GM19043 (cell line): Measurements from ENCODE around the gene NTM.

Experiments used
- ATAC-seq: cut with Tn5 transposase; IDR thresholded peaks from one replicate; pipeline ENCODE4 v1.9.1; 2021; ENCODE audit warnings: low read depth; ENCODE audit not compliant: unreplicated experiment

The NTM gene

GRCh38 chr11:131662317-131662972 is 292.0 kb downstream of the NTM start:
- ATAC-seq = no peak

DNA sequence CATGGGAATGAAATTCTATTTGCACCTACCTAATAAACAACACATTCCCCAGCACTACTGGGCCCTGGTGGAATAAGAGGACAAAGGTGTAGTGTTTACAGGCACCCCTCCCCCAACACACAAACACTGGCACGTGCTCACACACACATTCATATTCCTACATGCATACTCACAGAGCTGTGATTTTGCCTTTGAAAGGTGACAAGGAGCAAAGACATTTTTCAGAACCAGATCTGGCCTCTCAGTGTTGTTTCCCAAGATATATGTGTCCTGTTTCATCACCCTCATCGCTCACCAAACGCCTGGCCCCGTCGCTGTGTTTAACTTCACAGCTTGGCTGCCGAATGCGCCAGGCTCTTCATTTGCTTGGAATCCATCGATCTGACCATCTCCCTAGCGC is 292.6 kb downstream of the NTM start:
- no peak for ATAC-seq

DNA sequence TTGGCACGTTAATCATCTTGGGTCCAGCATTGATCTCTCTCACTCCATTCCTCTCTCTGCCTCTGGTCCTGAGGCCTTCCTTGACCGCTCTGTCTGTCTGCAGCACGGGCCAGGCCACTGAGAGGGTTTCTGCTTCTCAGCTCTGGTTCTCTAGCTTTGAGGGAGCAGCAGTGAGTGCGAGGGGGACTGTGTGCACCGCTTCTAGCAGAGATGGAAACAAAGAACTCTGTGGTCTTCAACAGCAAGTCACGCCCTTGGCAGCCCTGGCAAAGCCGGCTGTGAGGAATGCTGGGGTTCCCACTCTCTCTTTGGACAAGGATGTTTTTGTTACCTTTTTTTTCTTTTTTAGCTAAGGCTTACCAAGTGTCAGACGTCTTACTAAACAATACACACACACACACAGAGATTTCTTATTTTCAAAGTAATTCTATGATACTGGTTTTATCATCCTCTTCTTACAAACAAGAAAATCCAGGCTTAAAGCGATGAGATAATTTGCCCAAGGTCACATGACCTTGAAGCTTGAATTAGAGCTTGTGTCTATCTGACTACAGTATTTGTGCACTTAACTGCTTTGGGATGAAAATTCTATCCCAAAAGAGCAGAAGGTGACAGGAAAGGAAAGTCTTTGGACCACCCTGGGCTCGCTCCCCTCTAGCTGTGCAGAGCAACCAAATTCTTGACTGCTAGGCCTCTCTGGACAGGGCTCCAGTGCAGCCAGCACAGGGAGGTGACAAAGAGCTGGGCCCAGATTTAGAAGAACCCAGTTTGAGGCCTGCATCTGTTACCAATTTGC is 293.2 kb downstream of the NTM start:
- ATAC-seq = no peak

- no peak for ATAC-seq
These were observed 293.9 kb downstream of the NTM start for GRCh38 chr11:131664293-131664692.

- ATAC-seq = no peak
These were observed 294.4 kb downstream of the NTM start for GRCh38 chr11:131664816-131665215.

GRCh38 chr11:131665344-131665968 is 295.0 kb downstream of the NTM start:
- ATAC-seq = no peak

GRCh38 chr11:131666006-131666405 is 295.6 kb downstream of the NTM start:
- ATAC-seq = no peak

DNA sequence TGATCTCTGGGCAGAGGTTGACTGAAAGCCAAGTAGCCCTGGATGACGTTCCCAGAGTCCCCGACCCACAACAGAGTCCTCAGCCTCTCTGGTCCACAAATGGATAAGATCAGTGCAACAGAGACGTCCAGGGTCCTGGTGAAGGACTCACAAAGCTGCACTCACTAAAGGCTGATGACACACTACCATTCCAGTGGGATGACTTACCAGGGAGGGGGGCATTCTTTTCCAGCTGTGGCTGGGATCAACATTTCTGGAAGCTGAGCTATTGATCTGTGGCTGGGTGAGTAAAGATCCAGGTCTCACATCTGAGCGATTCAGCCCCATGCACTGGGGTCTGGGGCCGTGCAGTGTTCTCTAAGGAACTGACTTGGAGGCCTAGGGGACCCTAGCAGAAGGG is 296.2 kb downstream of the NTM start:
- no peak for ATAC-seq

GRCh38 chr11:131667566-131667965 is 297.2 kb downstream of the NTM start:
- ATAC-seq = no peak

DNA sequence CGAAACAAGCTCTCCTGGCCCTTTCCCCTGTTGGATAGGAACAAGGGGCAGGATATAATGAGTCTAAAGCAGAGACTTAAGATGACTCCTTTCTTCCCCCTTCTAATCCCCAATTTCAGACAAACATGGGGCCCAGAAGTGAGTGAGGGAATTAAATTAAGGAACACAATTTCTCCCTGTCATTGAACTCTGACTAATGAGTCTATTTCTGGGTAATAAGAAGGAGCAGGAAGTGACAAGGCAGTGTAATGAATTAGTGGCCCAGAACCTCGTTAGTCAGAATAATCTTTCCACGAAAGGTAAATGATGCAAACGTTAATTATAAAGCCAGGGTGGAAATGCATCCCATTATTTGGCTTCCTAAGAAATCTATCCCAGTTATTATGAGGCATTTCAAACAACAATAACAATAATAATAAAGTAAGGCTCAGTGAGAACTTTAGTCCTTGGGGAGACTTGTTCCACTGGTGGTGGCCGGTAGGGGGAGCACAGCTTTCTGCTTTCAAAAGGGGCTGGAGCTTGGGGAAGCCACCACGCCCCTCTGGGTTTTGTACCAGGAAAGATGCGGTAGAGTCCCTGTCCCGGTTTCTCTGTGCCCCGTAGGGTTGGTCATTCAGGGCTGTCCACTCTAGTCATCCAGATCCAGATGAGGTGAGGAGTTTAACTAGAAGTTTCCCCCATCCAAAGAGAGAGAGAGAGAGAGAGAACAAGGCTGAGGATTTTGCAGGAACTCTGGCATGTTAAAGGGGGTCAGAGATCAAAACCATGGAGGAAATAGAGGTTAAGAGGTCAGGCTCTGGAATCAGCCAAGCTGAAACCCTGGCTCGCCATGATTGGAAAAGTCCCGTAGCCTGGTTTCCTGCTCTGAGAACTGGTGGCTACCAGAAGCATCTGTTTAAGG is 298.3 kb downstream of the NTM start:
- peak; percentile 70 for ATAC-seq

GRCh38 chr11:131669401-131669780 is 299.0 kb downstream of the NTM start:
- ATAC-seq = no peak

DNA sequence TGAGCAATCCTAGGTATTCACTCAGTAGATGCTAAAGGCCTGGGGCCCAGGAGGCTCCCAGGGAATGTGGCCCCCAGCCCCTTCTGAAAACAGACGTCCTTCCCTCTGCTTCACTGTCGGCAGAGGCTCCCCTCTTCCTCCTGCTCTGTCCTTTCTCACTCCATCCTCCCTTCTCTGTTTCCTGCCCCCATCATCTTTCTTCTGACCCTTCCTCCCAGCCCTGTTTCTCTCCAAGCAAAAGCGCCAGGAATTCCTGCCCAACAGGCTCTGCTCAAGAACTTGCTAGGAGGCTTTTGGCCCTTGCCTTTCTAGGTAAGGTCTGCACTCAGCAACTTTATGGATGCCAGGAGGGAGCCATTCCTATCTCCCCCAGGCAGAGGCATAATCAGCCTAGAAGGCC is 300.5 kb downstream of the NTM start:
- ATAC-seq = no peak

DNA sequence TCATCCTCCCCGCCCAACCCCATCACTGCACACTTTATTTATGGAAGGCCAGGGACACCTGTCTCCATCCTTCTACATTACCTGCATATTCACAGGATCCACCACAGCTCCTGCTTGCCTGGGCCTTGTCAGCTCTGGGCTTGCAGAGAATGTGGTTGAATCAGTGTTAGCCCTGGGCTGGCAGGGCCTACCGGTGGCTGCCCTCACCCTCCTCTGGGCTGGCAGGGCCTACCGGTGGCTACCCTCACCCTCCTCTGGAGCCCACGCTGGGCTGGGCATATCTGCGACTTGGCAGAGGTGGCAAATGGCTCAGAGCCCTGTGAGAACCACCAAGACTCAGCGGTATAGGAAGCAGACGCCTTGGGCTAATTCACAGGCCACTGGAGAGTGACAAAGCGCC is 300.9 kb downstream of the NTM start:
- no peak for ATAC-seq

DNA sequence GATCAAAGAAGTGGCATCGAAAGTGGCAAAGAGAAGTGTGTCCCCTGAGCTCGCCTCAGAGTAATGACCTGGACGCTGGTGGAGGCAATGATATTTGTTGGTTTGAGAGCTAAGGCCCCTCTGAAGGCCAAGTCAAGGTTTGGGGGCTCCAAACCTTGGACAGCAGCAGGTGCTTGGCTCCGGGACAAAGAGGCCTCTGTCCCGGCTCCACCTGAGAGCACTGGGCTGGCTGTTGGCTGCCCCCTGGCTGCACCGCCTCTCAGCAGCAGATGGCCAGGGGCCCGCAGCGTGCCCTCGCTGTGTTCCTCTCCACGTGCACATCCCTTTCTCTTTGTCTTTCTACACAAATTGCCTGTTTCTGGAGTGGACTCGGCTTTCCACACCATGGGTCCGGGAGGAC is 301.3 kb downstream of the NTM start:
- no peak for ATAC-seq

DNA sequence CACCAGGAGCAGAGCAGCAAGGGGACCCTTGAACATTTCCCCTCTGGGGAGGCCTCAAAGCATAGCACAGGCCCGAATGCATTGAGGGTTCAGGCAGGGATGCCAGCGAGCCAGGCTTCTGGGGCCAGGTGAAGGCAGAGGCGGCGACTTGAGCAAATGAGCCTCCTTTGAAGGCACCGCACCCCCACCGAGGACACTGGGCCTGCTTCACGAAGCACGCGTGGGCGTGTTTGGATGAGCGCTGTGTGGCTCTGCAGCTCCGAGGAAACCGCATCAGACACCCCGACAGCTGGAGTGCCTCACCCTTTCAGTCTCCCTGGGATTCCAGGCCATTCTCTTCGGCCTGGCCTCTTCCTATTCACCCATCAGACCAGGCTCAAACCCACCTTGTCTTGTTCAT is 301.8 kb downstream of the NTM start:
- ATAC-seq = no peak

GRCh38 chr11:131674051-131674755 is 303.8 kb downstream of the NTM start:
- peak; percentile 92 for ATAC-seq

- ATAC-seq = no peak
These were observed 304.9 kb downstream of the NTM start for GRCh38 chr11:131675121-131675888.

DNA sequence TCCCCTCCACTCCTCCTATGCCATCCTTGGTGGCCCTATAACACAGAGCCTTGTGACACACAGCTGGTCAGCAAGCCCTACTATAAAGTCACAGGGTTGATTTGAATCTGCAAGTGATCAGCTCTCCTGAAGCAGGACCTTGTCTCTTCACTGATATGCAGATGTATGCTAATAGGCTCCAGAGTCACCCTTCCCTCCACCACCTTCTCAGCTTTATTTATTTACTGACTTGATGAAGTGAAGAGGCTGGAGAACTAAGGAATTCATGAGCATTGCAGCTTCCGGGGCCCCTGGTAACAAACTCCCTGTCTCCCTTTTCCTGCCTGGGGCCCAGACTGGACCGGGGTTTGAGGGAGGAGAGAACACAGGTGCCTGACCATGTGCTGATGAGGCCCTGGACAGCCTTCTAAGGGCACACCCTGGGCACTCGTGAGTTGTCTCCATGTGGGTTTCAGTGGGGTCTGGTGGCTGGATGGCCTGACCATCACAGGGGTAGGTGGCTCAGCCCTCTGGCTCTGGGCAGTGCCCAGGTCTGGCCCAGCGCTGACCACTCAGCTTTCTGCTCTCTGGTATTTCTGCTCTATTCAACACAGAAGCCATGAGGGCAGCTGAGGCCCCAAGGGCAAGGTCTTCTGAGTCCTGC is 307.5 kb downstream of the NTM start:
- ATAC-seq = no peak
